H9 (cell line): ENCODE results near the gene SPSB3. TPM values are rescaled to one million over a fixed set of nuclear protein-coding genes. Genes with fewer than 3 reads are reported as not detected.

Experiments used
- DNase-seq: peaks from one replicate; pipeline ENCODE4 v3.0.0-alpha.2; 2017
- H2AFZ ChIP-seq: one replicate; pipeline ENCODE4 v1.6.1; 2013; ENCODE audit warnings: mild to moderate bottlenecking, low read length, control low read depth, moderate library complexity
- H2AK5ac ChIP-seq: 2 replicates; pipeline ENCODE4 v1.6.1; 2013; ENCODE audit warnings: low read length, control low read depth, mixed read lengths; ENCODE audit not compliant: insufficient read length
- H2BK120ac ChIP-seq: one replicate; pipeline ENCODE4 v1.6.1; 2013; ENCODE audit warnings: low read depth, mild to moderate bottlenecking, low read length, control low read depth, inconsistent platforms; ENCODE audit not compliant: poor library complexity, severe bottlenecking
- H2BK12ac ChIP-seq: 2 replicates; pipeline ENCODE4 v1.6.1; 2013; ENCODE audit warnings: low read length, control low read depth, mixed read lengths, low read depth; ENCODE audit not compliant: insufficient read length
- H2BK15ac ChIP-seq: 2 replicates; pipeline ENCODE4 v1.6.1; 2013; ENCODE audit warnings: low read depth, low read length, control low read depth
- H2BK20ac ChIP-seq: one replicate; pipeline ENCODE4 v1.6.1; 2013; ENCODE audit warnings: low read depth, mild to moderate bottlenecking, low read length, control low read depth, inconsistent platforms; ENCODE audit not compliant: poor library complexity, severe bottlenecking
- H2BK5ac ChIP-seq: 2 replicates; pipeline ENCODE4 v1.6.1; 2013; ENCODE audit warnings: low read length, control low read depth, mixed read lengths; ENCODE audit not compliant: insufficient read length
- H3K14ac ChIP-seq: 2 replicates; pipeline ENCODE4 v1.6.1; 2013; ENCODE audit warnings: low read length, control low read depth; ENCODE audit not compliant: insufficient read depth
- H3K18ac ChIP-seq: 2 replicates; pipeline ENCODE4 v1.6.1; 2013; ENCODE audit warnings: low read depth, mild to moderate bottlenecking, mixed read lengths, low read length, control low read depth; ENCODE audit not compliant: insufficient read length
- H3K23ac ChIP-seq: 2 replicates; pipeline ENCODE4 v1.6.1; 2013; ENCODE audit warnings: low read length, control low read depth, mixed read lengths, low read depth; ENCODE audit not compliant: insufficient read length
- H3K23me2 ChIP-seq: 2 replicates; pipeline ENCODE4 v1.6.1; 2013; ENCODE audit warnings: low read depth, mild to moderate bottlenecking, mixed read lengths, low read length, control low read depth; ENCODE audit not compliant: insufficient read length, poor library complexity, severe bottlenecking
- H3K27ac ChIP-seq: 2 replicates; pipeline ENCODE4 v1.5.1; 2013; ENCODE audit warnings: low read length, control low read depth, mixed read lengths, low read depth; ENCODE audit not compliant: insufficient read length
- H3K27me3 ChIP-seq: 2 replicates; pipeline ENCODE4 v1.6.1; 2013; ENCODE audit warnings: low read length, control low read depth, inconsistent platforms; ENCODE audit not compliant: insufficient read depth
- H3K4ac ChIP-seq: 2 replicates; pipeline ENCODE4 v1.6.1; 2013; ENCODE audit warnings: low read depth, mild to moderate bottlenecking, control low read depth, inconsistent platforms, low read length, moderate library complexity
- H3K4me1 ChIP-seq: 2 replicates; pipeline ENCODE4 v1.6.1; 2013; ENCODE audit warnings: low read length, control low read depth, inconsistent platforms; ENCODE audit not compliant: insufficient read depth
- H3K4me2 ChIP-seq: 2 replicates; pipeline ENCODE4 v1.6.1; 2013; ENCODE audit warnings: low read length, control low read depth, mixed read lengths; ENCODE audit not compliant: insufficient read length, insufficient read depth
- H3K56ac ChIP-seq: 2 replicates; pipeline ENCODE4 v1.6.1; 2013; ENCODE audit warnings: low read depth, mild to moderate bottlenecking, mixed read lengths, low read length, control low read depth; ENCODE audit not compliant: insufficient read length
- H3K79me1 ChIP-seq: 2 replicates; pipeline ENCODE4 v1.6.1; 2013; ENCODE audit warnings: low read depth, mild to moderate bottlenecking, moderate library complexity, low read length, control low read depth, inconsistent platforms; ENCODE audit not compliant: insufficient read depth, poor library complexity, severe bottlenecking
- H3K79me2 ChIP-seq: 2 replicates; pipeline ENCODE4 v1.6.1; 2013; ENCODE audit warnings: low read length, control low read depth, inconsistent platforms; ENCODE audit not compliant: insufficient read depth
- H3K9ac ChIP-seq: 2 replicates; pipeline ENCODE4 v1.6.1; 2013; ENCODE audit warnings: low read length, control low read depth, mixed read lengths; ENCODE audit not compliant: insufficient read length; ENCODE audit errors: extremely low read depth
- H3K9me3 ChIP-seq: one replicate; pipeline ENCODE4 v1.6.1; 2013; ENCODE audit warnings: low read depth, low read length, inconsistent platforms; ENCODE audit not compliant: control insufficient read depth
- H3T11ph ChIP-seq: one replicate; pipeline ENCODE4 v1.6.1; 2013; ENCODE audit warnings: mild to moderate bottlenecking, low read length, control low read depth, inconsistent platforms
- H4K20me1 ChIP-seq: one replicate; pipeline ENCODE4 v1.6.1; 2013; ENCODE audit not compliant: control insufficient read depth, insufficient read length, insufficient read depth
- H4K5ac ChIP-seq: 2 replicates; pipeline ENCODE4 v1.6.1; 2013; ENCODE audit warnings: low read depth, mild to moderate bottlenecking, mixed read lengths, low read length, control low read depth; ENCODE audit not compliant: insufficient read length
- H4K8ac ChIP-seq: replicated peaks from 2 replicates; pipeline ENCODE4 v1.6.1; 2013; ENCODE audit warnings: low read length, control low read depth, mixed read lengths, low read depth; ENCODE audit not compliant: insufficient read length
- H4K91ac ChIP-seq: 2 replicates; pipeline ENCODE4 v1.6.1; 2013; ENCODE audit warnings: low read depth, mild to moderate bottlenecking, moderate library complexity, mixed read lengths, low read length, control low read depth; ENCODE audit not compliant: insufficient read length
- H3K27ac Mint-ChIP-seq, 3 experiments: 2 replicates in 2 of 3; 3 replicates in 1 of 3; pipeline ENCODE4 v1.8.0; 2020 to 2021; ENCODE audit warnings: mixed read lengths in 3 of 3, mild to moderate bottlenecking in 1 of 3, moderate library complexity in 1 of 3
- H3K27me3 Mint-ChIP-seq: 2 replicates; pipeline ENCODE4 v1.8.0; 2021; ENCODE audit warnings: low read depth, mild to moderate bottlenecking, moderate library complexity, mixed read lengths
- H3K36me3 Mint-ChIP-seq, 3 experiments: 2 replicates in 2 of 3; 3 replicates in 1 of 3; pipeline ENCODE4 v1.8.0; 2020 to 2021; ENCODE audit warnings: low read depth in 3 of 3, mixed read lengths in 3 of 3; ENCODE audit not compliant: insufficient read depth in 1 of 3
- H3K4me1 Mint-ChIP-seq, 2 experiments: 2 replicates each; pipeline ENCODE4 v1.8.0; 2020; ENCODE audit warnings: mixed read lengths in 2 of 2
- H3K4me3 Mint-ChIP-seq, 2 experiments: 2 replicates in 1 of 2; 3 replicates in 1 of 2; pipeline ENCODE4 v1.8.0; 2020 to 2021; ENCODE audit warnings: mild to moderate bottlenecking in 2 of 2, mixed read lengths in 2 of 2, moderate library complexity in 1 of 2
- H3K9me3 Mint-ChIP-seq, 2 experiments: 2 replicates in 1 of 2; 3 replicates in 1 of 2; pipeline ENCODE4 v1.8.0; 2020; ENCODE audit warnings: mild to moderate bottlenecking in 2 of 2, mixed read lengths in 2 of 2, moderate library complexity in 1 of 2
- WGBS: extraction: QIAGEN DNeasy Blood & Tissue Kit; methylation state at CpG from one replicate; pipeline ENCODE4 v1.1.7; 2013; ENCODE audit warnings: missing lambda C conversion rate, low lambda C conversion rate, mixed read lengths; ENCODE audit not compliant: insufficient read length; ENCODE audit errors: extremely low coverage; 5-methylcytosine and 5-hydroxymethylcytosine counted together
- total RNA-seq: library from RNA; stranded (reverse); gene quantifications from 2 replicates; pipeline ENCODE4 v1.2.1, GENCODE V29; 2021
- TF ChIP-seq, protein P1 (sequence below): fragments of 200-600 bp; sonication (generic); conservative IDR thresholded peaks from 3 replicates; pipeline ENCODE4 v1.8.0; 2021; ENCODE audit warnings: antibody characterized with exemption, mild to moderate bottlenecking

SPSB3 gene
- total RNA-seq, 1 experiment from 2014 or later: 19.9 TPM

DNA sequence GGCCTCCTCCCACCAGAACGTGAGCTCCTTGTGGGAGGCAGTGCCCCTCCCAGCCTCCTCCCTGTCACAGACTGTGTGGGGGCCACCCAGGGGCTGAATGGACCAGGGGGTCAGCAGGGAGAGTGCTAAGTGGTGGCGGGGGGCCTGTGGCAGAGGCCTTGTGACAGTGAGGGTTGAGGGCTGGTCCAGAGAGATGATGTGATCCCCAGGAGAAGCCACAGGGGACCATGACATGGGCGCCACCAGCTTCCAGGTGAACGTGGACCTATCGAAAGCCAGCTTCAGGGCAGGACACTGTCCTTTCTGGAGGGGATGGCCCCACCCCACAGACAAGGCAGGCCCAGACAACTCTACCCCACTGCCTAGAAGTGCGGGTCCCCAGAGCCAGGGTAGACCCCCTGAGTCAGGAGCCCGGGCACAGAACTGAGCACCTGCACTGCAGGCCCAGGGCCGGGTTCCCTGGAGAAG lies 3.1 kb downstream of the SPSB3 start:
- Histone ChIP-seq H3K27ac (no peak overlapping the region), H3T11ph (no peak overlapping the region), H4K8ac (no peak overlapping the region), H3K23me2 (peaks cover 5% of the 10 kb centered on the region), H2BK15ac (no peak overlapping the region), H3K4me1 (no peaks in the 10 kb centered on the region; the same call in 1 of the 2 replicates), H3K23ac (no peak overlapping the region), H2BK20ac (no peak overlapping the region), H3K56ac (no peak overlapping the region), H2BK120ac (no peak overlapping the region), H3K79me2 (peaks cover 3% of the 10 kb centered on the region; the same call in 1 of the 2 replicates), H3K18ac (no peak overlapping the region), H3K9me3 (no peaks in the 10 kb centered on the region), H2AFZ (no peak overlapping the region), H2AK5ac (no peak overlapping the region), H3K9ac (no peak overlapping the region), H4K20me1 (no peaks in the 10 kb centered on the region), H3K14ac (no peak overlapping the region), H3K27me3 (no peaks in the 10 kb centered on the region), H3K4me2 (no peak overlapping the region), H2BK5ac (no peak overlapping the region), H3K79me1 (peaks cover 3% of the 10 kb centered on the region), H4K5ac (no peak overlapping the region), H3K4ac (no peak overlapping the region), H4K91ac (no peak overlapping the region), H2BK12ac (no peak overlapping the region)
- DNase-seq: no peak
- Mint-ChIP-seq H3K27me3 (peaks cover 2% of the 10 kb centered on the region; the same call in 1 of the 2 replicates), H3K4me3 (no peak overlapping the region), H3K36me3 (peaks cover 0 to 42% (median 8%) of the 10 kb centered on the region in 3 experiments; a peak in 4 of 7 replicates), H3K27ac (peak overlapping the region in 1 of 3 experiments; percentile 12; a peak in 1 of 7 replicates), H3K9me3 (no peaks in the 10 kb centered on the region), H3K4me1 (peaks cover 7 to 14% of the 10 kb centered on the region in 2 experiments)
- no CpG with 5 or more reads among the region's 8 CpGs for WGBS
- TF ChIP-seq, protein P1, sequence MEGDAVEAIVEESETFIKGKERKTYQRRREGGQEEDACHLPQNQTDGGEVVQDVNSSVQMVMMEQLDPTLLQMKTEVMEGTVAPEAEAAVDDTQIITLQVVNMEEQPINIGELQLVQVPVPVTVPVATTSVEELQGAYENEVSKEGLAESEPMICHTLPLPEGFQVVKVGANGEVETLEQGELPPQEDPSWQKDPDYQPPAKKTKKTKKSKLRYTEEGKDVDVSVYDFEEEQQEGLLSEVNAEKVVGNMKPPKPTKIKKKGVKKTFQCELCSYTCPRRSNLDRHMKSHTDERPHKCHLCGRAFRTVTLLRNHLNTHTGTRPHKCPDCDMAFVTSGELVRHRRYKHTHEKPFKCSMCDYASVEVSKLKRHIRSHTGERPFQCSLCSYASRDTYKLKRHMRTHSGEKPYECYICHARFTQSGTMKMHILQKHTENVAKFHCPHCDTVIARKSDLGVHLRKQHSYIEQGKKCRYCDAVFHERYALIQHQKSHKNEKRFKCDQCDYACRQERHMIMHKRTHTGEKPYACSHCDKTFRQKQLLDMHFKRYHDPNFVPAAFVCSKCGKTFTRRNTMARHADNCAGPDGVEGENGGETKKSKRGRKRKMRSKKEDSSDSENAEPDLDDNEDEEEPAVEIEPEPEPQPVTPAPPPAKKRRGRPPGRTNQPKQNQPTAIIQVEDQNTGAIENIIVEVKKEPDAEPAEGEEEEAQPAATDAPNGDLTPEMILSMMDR: no peak
